T-cell (primary cell): ENCODE results near the gene IL1RAP. TPM values are rescaled to one million over a fixed set of nuclear protein-coding genes. Genes with fewer than 3 reads are reported as not detected.

Experiments
- ATAC-seq, 4 experiments: fragments of 200-7000 bp in 3 of 4; fragments of 150-1000 bp in 1 of 4; cut with Tn5 transposase; replicated peaks in 1 of 4; 1 replicate in 3 of 4; 2 replicates in 1 of 4; pipeline ENCODE4 v1.10.0; 2021; ENCODE audit warnings: moderate library complexity in 3 of 4, mild to moderate bottlenecking in 2 of 4, moderate number of reproducible peaks in 1 of 4
- CTCF ChIA-PET, 2 donors: fragments of 300-600 bp; sonication (Branson Sonifier 250); formaldehyde crosslinking; loops; one replicate each; lab custom pipeline; 2022; ENCODE audit warnings: antibody characterized with exemption in 2 of 2; lab: Charles Lee
- POLR2A ChIA-PET, 2 donors: fragments of 300-600 bp; sonication (Branson Sonifier 250); formaldehyde crosslinking; loops; one replicate each; lab custom pipeline; 2022; ENCODE audit warnings: antibody characterized with exemption in 2 of 2; lab: Charles Lee
- DNase-seq, 35 experiments: peaks; one replicate each; pipeline versions ENCODE4 v3.0.0 to v3.0.0-alpha.2; 2013 to 2023
- H3K27ac ChIP-seq: one replicate; pipeline ENCODE4 v1.5.1; 2013; ENCODE audit warnings: low read length
- H3K27me3 ChIP-seq, 2 experiments: replicated peaks in 1 of 2; 1 replicate in 1 of 2; 2 replicates in 1 of 2; pipeline versions ENCODE4 v1.6.1 to v1.7.0; 2013; ENCODE audit warnings: low read length in 1 of 2, mixed read lengths in 1 of 2; ENCODE audit not compliant: control insufficient read depth in 2 of 2, insufficient read depth in 2 of 2; ENCODE audit errors: extremely low read depth in 1 of 2
- H3K36me3 ChIP-seq, 2 donors: 1 replicate in 1 of 2; 2 replicates in 1 of 2; pipeline versions ENCODE4 v1.6.1 to v1.7.0; 2013; ENCODE audit warnings: low read length in 1 of 2; ENCODE audit not compliant: control insufficient read depth in 2 of 2, insufficient read depth in 1 of 2; ENCODE audit errors: extremely low read depth in 1 of 2
- H3K4me1 ChIP-seq, 2 experiments: 1 replicate in 1 of 2; 2 replicates in 1 of 2; pipeline versions ENCODE4 v1.6.1 to v1.7.0; 2013; ENCODE audit warnings: low read length in 2 of 2, mixed read lengths in 1 of 2; ENCODE audit not compliant: insufficient read depth in 2 of 2, control insufficient read depth in 1 of 2; ENCODE audit errors: extremely low read depth in 1 of 2
- H3K4me3 ChIP-seq, 2 donors: 1 replicate in 1 of 2; 2 replicates in 1 of 2; pipeline versions ENCODE4 v1.5.1 to v1.7.0; 2013; ENCODE audit warnings: mild to moderate bottlenecking in 2 of 2, low read length in 1 of 2, moderate library complexity in 1 of 2; ENCODE audit not compliant: control insufficient read depth in 1 of 2; ENCODE audit errors: extremely low read depth in 1 of 2
- H3K9me3 ChIP-seq: 2 replicates; pipeline ENCODE4 v1.7.0; 2013
- H3K27ac Mint-ChIP-seq, 2 donors: one replicate each; pipeline ENCODE4 v1.8.0; 2020 to 2021; ENCODE audit warnings: mild to moderate bottlenecking in 2 of 2, mixed read lengths in 2 of 2
- H3K27me3 Mint-ChIP-seq, 2 donors: one replicate each; pipeline ENCODE4 v1.8.0; 2021 to 2022; ENCODE audit warnings: mixed read lengths in 2 of 2
- H3K36me3 Mint-ChIP-seq: one replicate; pipeline ENCODE4 v1.8.0; 2021; ENCODE audit warnings: mixed read lengths
- H3K4me1 Mint-ChIP-seq, 3 donors: one replicate each; pipeline ENCODE4 v1.8.0; 2020 to 2022; ENCODE audit warnings: mixed read lengths in 3 of 3, mild to moderate bottlenecking in 1 of 3
- H3K4me3 Mint-ChIP-seq, 3 donors: one replicate each; pipeline ENCODE4 v1.8.0; 2020 to 2022; ENCODE audit warnings: mild to moderate bottlenecking in 3 of 3, mixed read lengths in 3 of 3, moderate library complexity in 3 of 3
- H3K9me3 Mint-ChIP-seq, 3 donors: one replicate each; pipeline ENCODE4 v1.8.0; 2020 to 2022; ENCODE audit warnings: mixed read lengths in 3 of 3
- WGBS: methylation state at CpG from one replicate; pipeline ENCODE4 v1.1.5; 2013; ENCODE audit warnings: missing lambda C conversion rate; ENCODE audit not compliant: insufficient coverage; 5-methylcytosine and 5-hydroxymethylcytosine counted together
- total RNA-seq, 35 experiments: library from RNA in 6 of 35; stranded (reverse) in 6 of 35; fragments of 120-200 nt in 1 of 35; gene quantifications; one replicate each; pipeline versions ENCODE4 v1.2.1 to v1.2.4 and lab custom pipeline; 2013 to 2026

Gene IL1RAP
- total RNA-seq, 5 donors from 2014 or later (not counting 1 experiment from before 2014, with no cell fraction given) = 8.6 to 14.5 (median 9.9) TPM

DNA sequence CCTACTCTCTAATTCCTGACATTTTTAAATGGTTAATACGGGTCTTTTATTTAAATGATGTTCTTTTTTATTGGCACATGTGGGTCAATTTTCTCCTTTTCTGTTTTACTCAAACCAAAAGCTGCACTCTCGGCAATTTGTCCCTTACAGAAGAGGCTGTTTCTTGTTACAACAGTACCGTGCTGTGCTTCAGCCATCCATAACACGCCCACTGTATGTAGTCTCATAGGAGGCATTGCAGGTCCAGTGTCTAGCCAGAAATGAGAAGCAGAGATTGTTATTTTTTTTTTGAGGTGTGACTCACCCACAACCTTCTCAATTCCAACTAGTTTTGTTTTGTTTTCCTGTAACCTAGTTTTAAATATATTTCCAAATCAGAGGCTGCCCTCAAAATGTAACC, 184.0 kb downstream of the IL1RAP start:
- H3K9me3 Mint-ChIP-seq = no peaks in the 10 kb centered on the region
- ChIA-PET CTCF (no interaction called here), POLR2A (no interaction called here)
- H3K27ac Mint-ChIP-seq = no peak overlapping the region
- Histone ChIP-seq H3K4me1 (no peaks in the 10 kb centered on the region), H3K36me3 (no peaks in the 10 kb centered on the region), H3K4me3 (no peak overlapping the region), H3K27ac (no peak overlapping the region), H3K9me3 (no peaks in the 10 kb centered on the region), H3K27me3 (no peaks in the 10 kb centered on the region)
- peaks cover 18 to 19% of the 10 kb centered on the region in 2 donors for H3K27me3 Mint-ChIP-seq
- no peaks in the 10 kb centered on the region for H3K36me3 Mint-ChIP-seq
- ATAC-seq (no peak), DNase-seq (no peak)
- H3K4me1 Mint-ChIP-seq = no peaks in the 10 kb centered on the region
- H3K4me3 Mint-ChIP-seq = no peak overlapping the region
- WGBS = no CpG with 5 or more reads among the region's 4 CpGs

DNA sequence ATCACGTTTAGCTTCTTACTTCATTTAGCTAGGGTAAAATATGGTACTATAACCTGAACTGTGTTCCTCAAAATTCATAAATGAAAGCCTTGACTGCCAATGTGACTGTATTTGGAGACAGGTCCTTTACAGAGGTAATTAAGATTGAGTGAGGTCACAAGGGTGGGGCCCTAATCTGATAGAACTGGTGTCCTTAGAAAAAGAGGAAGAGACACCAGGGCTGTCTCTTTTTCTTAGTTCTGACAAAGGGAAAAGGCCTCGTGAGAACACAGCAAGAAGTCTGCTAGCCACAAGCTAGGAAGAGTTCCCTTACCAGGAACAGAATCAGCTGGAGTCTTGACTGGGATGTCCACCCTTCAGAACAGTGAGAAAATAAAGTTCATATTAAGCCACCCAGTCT, 185.9 kb downstream of the IL1RAP start:
- H3K36me3 Mint-ChIP-seq = no peaks in the 10 kb centered on the region
- H3K36me3 ChIP-seq = no peaks in the 10 kb centered on the region
- H3K4me1 ChIP-seq = no peaks in the 10 kb centered on the region
- no peaks in the 10 kb centered on the region for H3K9me3 ChIP-seq
- H3K27ac Mint-ChIP-seq = no peak overlapping the region
- H3K4me1 Mint-ChIP-seq = no peaks in the 10 kb centered on the region
- H3K4me3 Mint-ChIP-seq = no peak overlapping the region
- peaks cover 22 to 25% of the 10 kb centered on the region in 2 donors for H3K27me3 Mint-ChIP-seq
- H3K9me3 Mint-ChIP-seq = no peaks in the 10 kb centered on the region
- POLR2A ChIA-PET = no interaction called here
- ATAC-seq (no peak), DNase-seq (no peak)
- no peak overlapping the region for H3K27ac ChIP-seq
- WGBS = 33% methylated on average over 1 of the region's 2 CpGs
- H3K4me3 ChIP-seq = no peak overlapping the region
- H3K27me3 ChIP-seq = no peaks in the 10 kb centered on the region
- CTCF ChIA-PET = no interaction called here

GRCh38 chr3:190701096-190701532, 187.2 kb downstream of the IL1RAP start:
- no peak for ATAC-seq
- Histone ChIP-seq H3K9me3 (no peaks in the 10 kb centered on the region), H3K27ac (no peak overlapping the region), H3K4me1 (no peaks in the 10 kb centered on the region), H3K4me3 (no peak overlapping the region), H3K36me3 (no peaks in the 10 kb centered on the region), H3K27me3 (no peaks in the 10 kb centered on the region)
- no peaks in the 10 kb centered on the region for H3K4me1 Mint-ChIP-seq
- peaks cover 24 to 25% of the 10 kb centered on the region in 2 donors for H3K27me3 Mint-ChIP-seq
- H3K9me3 Mint-ChIP-seq = no peaks in the 10 kb centered on the region
- H3K27ac Mint-ChIP-seq = no peak overlapping the region
- H3K4me3 Mint-ChIP-seq = no peak overlapping the region
- no CpG with 5 or more reads among the region's 4 CpGs for WGBS
- ChIA-PET POLR2A (no interaction called here), CTCF (no interaction called here)
- H3K36me3 Mint-ChIP-seq = no peaks in the 10 kb centered on the region
- no peak for DNase-seq

- POLR2A ChIA-PET = no interaction called here
- Mint-ChIP-seq H3K27ac (no peak overlapping the region), H3K4me1 (no peaks in the 10 kb centered on the region), H3K36me3 (no peaks in the 10 kb centered on the region), H3K9me3 (no peaks in the 10 kb centered on the region), H3K4me3 (no peak overlapping the region), H3K27me3 (peaks cover 7% of the 10 kb centered on the region in 2 donors)
- no peak overlapping the region for H3K27ac ChIP-seq
- H3K4me1 ChIP-seq = no peaks in the 10 kb centered on the region
- H3K27me3 ChIP-seq = no peaks in the 10 kb centered on the region
- CTCF ChIA-PET = no interaction called here
- 43% methylated on average over 1 of the region's 3 CpGs for WGBS
- ATAC-seq (no peak), DNase-seq (no peak)
- H3K9me3 ChIP-seq = no peaks in the 10 kb centered on the region
- H3K36me3 ChIP-seq = no peaks in the 10 kb centered on the region
- H3K4me3 ChIP-seq = no peak overlapping the region
These were observed 192.7 kb downstream of the IL1RAP start for GRCh38 chr3:190706582-190706981.

Other genes starting within 250 kb of the IL1RAP start
- gene CLDN1, start 191.6 kb upstream of the IL1RAP start, total RNA-seq = under 1 TPM in 3 of 5 donors, not detected in 2; 0.20 to 0.28 (median 0.23) TPM
- gene CLDN16, start 125.9 kb upstream of the IL1RAP start, total RNA-seq = not detected
- not detected for gene TMEM207, start 64.2 kb upstream of the IL1RAP start, total RNA-seq